ENCODE measurements around the gene MYCT1.

MYCT1 gene

DNA sequence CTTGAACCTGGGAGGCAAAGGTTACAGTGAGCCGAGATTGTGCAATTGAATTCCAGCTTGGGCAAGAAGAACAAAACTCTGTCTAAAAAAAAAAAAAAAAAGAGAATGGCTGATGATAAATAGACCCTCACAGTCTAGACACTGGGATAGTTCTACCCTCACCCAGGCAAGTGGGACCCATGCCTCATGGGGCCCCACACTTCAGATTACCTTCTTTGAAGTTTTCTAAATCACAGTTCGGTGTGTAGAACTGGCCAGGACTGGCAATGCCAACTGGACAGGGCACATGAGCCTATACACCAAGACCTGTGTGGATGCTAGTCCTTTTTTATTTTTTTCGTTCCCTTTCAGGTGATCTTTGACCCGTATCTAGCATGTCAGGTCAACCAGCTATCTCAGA, 28.6 kb downstream of the MYCT1 start:
- Histone ChIP-seq H3K27me3 (ENCODE audit: control insufficient read depth, insufficient read depth, low read length) (no peaks in the 10 kb centered on the region), H3K36me3 (ENCODE audit: insufficient read depth, low read length) (no peaks in the 10 kb centered on the region), H3K4me3 (ENCODE audit: low read length) (no peak overlapping the region), H3K9me3 (replicated peaks; ENCODE audit: low read length) (no peaks in the 10 kb centered on the region), H3K4me1 (ENCODE audit: control insufficient read depth, insufficient read depth, low read length) (no peaks in the 10 kb centered on the region), H3K9ac (ENCODE audit: low read depth, low read length) (no peak overlapping the region), H3K4me2 (ENCODE audit: low read length) (no peak overlapping the region)

GRCh38 chr6:152727507-152727906, 29.8 kb downstream of the MYCT1 start:
- Histone ChIP-seq H3K4me1 (ENCODE audit: control insufficient read depth, insufficient read depth, low read length) (no peaks in the 10 kb centered on the region), H3K36me3 (ENCODE audit: insufficient read depth, low read length) (no peaks in the 10 kb centered on the region), H3K9ac (ENCODE audit: low read depth, low read length) (no peak overlapping the region), H3K4me3 (ENCODE audit: low read length) (no peak overlapping the region), H3K27me3 (ENCODE audit: control insufficient read depth, insufficient read depth, low read length) (no peaks in the 10 kb centered on the region), H3K9me3 (replicated peaks; ENCODE audit: low read length) (no peaks in the 10 kb centered on the region), H3K4me2 (ENCODE audit: low read length) (no peak overlapping the region)

- no peaks in the 10 kb centered on the region for H3K36me3 ChIP-seq (ENCODE audit: insufficient read depth, low read length)
- H3K9ac ChIP-seq (ENCODE audit: low read depth, low read length): no peak overlapping the region
- H3K4me2 ChIP-seq (ENCODE audit: low read length): no peak overlapping the region
- no peak overlapping the region for H3K4me3 ChIP-seq (ENCODE audit: low read length)
- H3K4me1 ChIP-seq (ENCODE audit: control insufficient read depth, insufficient read depth, low read length): no peaks in the 10 kb centered on the region
- H3K9me3 ChIP-seq (replicated peaks; ENCODE audit: low read length): no peaks in the 10 kb centered on the region
- H3K27me3 ChIP-seq (ENCODE audit: control insufficient read depth, insufficient read depth, low read length): no peaks in the 10 kb centered on the region
These were observed 36.9 kb downstream of the MYCT1 start for GRCh38 chr6:152734630-152735029.

DNA sequence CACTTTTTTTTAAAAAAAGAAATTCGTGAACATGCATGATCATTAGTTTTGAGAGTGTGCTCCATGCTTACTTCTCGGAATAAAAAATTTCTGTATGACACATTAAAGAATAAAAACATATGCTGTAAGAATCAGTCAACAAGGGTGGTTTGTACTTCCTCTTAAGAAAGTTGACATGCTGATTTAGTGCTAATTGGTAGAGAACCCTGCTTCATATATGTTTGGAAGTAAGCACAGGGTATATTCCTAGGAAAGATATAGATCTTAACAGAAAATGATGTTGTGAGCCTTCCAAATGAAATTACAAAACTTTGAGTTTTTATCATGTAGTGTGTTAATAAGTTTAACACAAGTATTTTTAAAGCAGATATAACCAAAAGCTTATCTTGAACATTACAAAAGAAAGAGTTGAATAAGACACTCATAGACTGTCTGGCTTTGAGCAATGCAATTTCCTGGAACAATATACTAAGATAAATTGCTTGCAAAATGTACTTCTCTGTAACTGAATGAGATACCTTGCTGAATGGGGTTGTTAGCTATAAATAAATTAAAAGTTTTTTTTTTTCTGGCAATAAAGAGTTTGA, 39.1 kb downstream of the MYCT1 start:
- H3K9me3 ChIP-seq (replicated peaks; ENCODE audit: low read length): no peaks in the 10 kb centered on the region
- H3K4me1 ChIP-seq (ENCODE audit: control insufficient read depth, insufficient read depth, low read length): no peaks in the 10 kb centered on the region
- no peak overlapping the region for H3K4me3 ChIP-seq (ENCODE audit: low read length)
- no peak overlapping the region for H3K4me2 ChIP-seq (ENCODE audit: low read length)
- no peak overlapping the region for H3K9ac ChIP-seq (ENCODE audit: low read depth, low read length)
- H3K36me3 ChIP-seq (ENCODE audit: insufficient read depth, low read length): no peaks in the 10 kb centered on the region
- H3K27me3 ChIP-seq (ENCODE audit: control insufficient read depth, insufficient read depth, low read length): no peaks in the 10 kb centered on the region

DNA sequence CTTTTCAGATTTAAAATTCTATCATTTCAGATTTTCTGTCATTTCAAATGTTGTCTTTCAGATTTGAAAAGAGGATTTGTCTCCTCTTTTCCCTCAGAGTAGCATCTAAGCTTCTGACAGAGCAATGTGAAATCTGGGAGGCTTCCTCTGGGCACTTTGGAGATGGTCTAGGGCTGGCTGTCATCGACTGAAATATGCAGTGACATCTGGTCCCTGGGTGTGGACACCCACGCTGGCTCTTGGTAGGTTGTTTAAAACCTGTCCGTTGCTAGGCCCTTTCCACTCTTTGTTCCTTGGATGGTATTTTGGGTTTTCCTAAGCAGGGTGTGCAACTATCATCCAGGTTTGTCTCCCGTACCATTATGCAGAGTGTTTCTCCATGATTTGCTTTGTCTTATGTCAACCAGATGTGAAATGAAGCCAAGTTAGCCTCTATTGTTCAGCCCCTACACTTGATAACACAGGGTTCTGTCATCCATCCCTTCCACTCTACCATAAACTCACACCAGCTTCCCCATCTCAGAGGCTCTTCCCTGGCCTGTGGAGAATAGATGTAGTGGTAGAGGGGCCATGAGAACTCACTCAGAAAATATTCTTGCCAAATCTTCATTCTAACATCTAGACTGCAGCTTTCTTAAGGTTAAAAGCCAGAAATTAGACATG, 47.9 kb downstream of the MYCT1 start:
- Histone ChIP-seq H3K9ac (ENCODE audit: low read depth, low read length) (no peak overlapping the region), H3K9me3 (replicated peaks; ENCODE audit: low read length) (no peaks in the 10 kb centered on the region), H3K4me1 (ENCODE audit: control insufficient read depth, insufficient read depth, low read length) (no peaks in the 10 kb centered on the region), H3K4me2 (ENCODE audit: low read length) (no peak overlapping the region), H3K4me3 (ENCODE audit: low read length) (no peak overlapping the region), H3K36me3 (ENCODE audit: insufficient read depth, low read length) (no peaks in the 10 kb centered on the region), H3K27me3 (ENCODE audit: control insufficient read depth, insufficient read depth, low read length) (no peaks in the 10 kb centered on the region)

DNA sequence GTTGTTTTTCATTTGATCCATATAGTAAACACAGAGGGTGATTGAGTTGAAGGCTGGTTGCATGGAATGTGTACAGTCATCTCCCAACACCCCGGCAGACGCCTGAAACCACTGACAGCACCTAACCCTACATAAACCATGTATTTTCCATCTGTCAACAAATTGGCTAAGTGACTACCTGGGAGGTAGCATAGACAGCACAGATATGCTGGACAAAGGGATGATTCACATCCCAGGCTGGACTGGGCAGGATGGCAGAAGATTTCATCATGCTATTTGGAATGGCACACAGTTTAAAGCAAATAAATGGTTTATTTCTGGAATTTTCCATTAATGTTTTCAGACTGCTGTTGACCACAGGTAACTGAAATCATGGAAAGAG, 48.5 kb downstream of the MYCT1 start:
- H3K27me3 ChIP-seq (ENCODE audit: control insufficient read depth, insufficient read depth, low read length): no peaks in the 10 kb centered on the region
- no peaks in the 10 kb centered on the region for H3K36me3 ChIP-seq (ENCODE audit: insufficient read depth, low read length)
- no peak overlapping the region for H3K4me3 ChIP-seq (ENCODE audit: low read length)
- H3K4me1 ChIP-seq (ENCODE audit: control insufficient read depth, insufficient read depth, low read length): no peaks in the 10 kb centered on the region
- H3K9me3 ChIP-seq (replicated peaks; ENCODE audit: low read length): no peaks in the 10 kb centered on the region
- H3K4me2 ChIP-seq (ENCODE audit: low read length): no peak overlapping the region
- no peak overlapping the region for H3K9ac ChIP-seq (ENCODE audit: low read depth, low read length)

DNA sequence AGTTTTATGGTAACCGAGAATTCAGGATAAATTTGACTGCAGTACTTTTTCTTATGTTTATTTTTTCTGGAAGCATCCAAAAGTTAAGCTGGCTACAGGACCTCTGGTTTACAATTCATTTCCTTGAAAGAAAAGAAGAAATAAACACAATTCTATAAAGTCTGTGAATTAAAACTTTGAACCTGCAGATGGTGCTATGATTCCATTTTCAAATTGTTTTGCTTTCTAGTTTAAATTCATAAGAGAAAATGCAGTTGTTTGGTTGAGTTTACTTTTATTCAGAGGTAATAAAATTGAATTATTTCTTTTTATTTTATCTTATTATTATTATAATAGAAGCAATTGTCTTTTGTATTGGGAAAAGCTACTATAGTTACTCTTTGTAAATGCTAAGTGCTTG, 51.1 kb downstream of the MYCT1 start:
- H3K9ac ChIP-seq (ENCODE audit: low read depth, low read length): no peak overlapping the region
- no peaks in the 10 kb centered on the region for H3K36me3 ChIP-seq (ENCODE audit: insufficient read depth, low read length)
- no peaks in the 10 kb centered on the region for H3K27me3 ChIP-seq (ENCODE audit: control insufficient read depth, insufficient read depth, low read length)
- no peaks in the 10 kb centered on the region for H3K9me3 ChIP-seq (replicated peaks; ENCODE audit: low read length)
- H3K4me2 ChIP-seq (ENCODE audit: low read length): no peak overlapping the region
- H3K4me3 ChIP-seq (ENCODE audit: low read length): no peak overlapping the region
- H3K4me1 ChIP-seq (ENCODE audit: control insufficient read depth, insufficient read depth, low read length): no peaks in the 10 kb centered on the region

- Histone ChIP-seq H3K27me3 (ENCODE audit: control insufficient read depth, insufficient read depth, low read length) (no peaks in the 10 kb centered on the region), H3K4me2 (ENCODE audit: low read length) (no peak overlapping the region), H3K9ac (ENCODE audit: low read depth, low read length) (no peak overlapping the region), H3K36me3 (ENCODE audit: insufficient read depth, low read length) (no peaks in the 10 kb centered on the region), H3K4me1 (ENCODE audit: control insufficient read depth, insufficient read depth, low read length) (no peaks in the 10 kb centered on the region), H3K9me3 (replicated peaks; ENCODE audit: low read length) (no peaks in the 10 kb centered on the region), H3K4me3 (ENCODE audit: low read length) (no peak overlapping the region)
These were observed 51.6 kb downstream of the MYCT1 start for GRCh38 chr6:152749336-152749735.

- Histone ChIP-seq H3K9ac (ENCODE audit: low read depth, low read length) (no peak within 1 kb of the TSS), H3K9me3 (replicated peaks; ENCODE audit: low read length) (no peaks in the 10 kb centered on the region), H3K27me3 (ENCODE audit: control insufficient read depth, insufficient read depth, low read length) (no peaks in the 10 kb centered on the region), H3K4me2 (ENCODE audit: low read length) (no peak within 1 kb of the TSS), H3K4me1 (ENCODE audit: control insufficient read depth, insufficient read depth, low read length) (no peaks in the 10 kb centered on the region), H3K4me3 (ENCODE audit: low read length) (no peak within 1 kb of the TSS), H3K36me3 (ENCODE audit: insufficient read depth, low read length) (no peaks in the 10 kb centered on the region)
These were observed 53.0 kb downstream of the MYCT1 start, which contains the start of gene VIP for GRCh38 chr6:152750694-152751093. TSS of gene VIP (plus strand) at chr6:152750797. CDS start at chr6:152752178, 1,381 bp downstream.

- H3K4me1 ChIP-seq (ENCODE audit: control insufficient read depth, insufficient read depth, low read length): no peaks in the 10 kb centered on the region
- H3K9me3 ChIP-seq (replicated peaks; ENCODE audit: low read length): no peaks in the 10 kb centered on the region
- H3K4me3 ChIP-seq (ENCODE audit: low read length): no peak overlapping the region
These were observed 67.6 kb downstream of the MYCT1 start for GRCh38 chr6:152765331-152765730.

DNA sequence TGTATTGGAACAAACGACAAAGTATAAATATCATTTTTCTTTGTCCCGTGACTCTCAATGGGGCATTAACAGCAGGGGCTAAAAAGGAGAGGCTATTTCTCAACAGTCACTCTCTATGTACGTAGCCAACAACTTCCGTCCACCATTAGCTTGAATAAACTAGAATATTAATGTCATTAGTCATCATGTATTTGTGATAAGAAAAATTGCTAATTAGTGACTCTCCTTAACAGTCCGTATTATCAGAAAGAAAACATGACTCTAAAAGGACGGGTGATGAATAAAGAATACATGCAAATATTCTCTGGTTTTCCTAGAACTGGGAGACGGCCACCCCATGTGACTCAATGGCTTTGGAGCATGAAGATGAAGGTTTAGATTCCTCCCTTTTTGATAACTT, 71.5 kb downstream of the MYCT1 start:
- peaks cover 3% of the 10 kb centered on the region for H3K27me3 ChIP-seq (ENCODE audit: control insufficient read depth, insufficient read depth, low read length)
- H3K4me3 ChIP-seq (ENCODE audit: low read length): no peak overlapping the region
- H3K4me1 ChIP-seq (ENCODE audit: control insufficient read depth, insufficient read depth, low read length): no peaks in the 10 kb centered on the region
- no peak overlapping the region for H3K4me2 ChIP-seq (ENCODE audit: low read length)
- H3K36me3 ChIP-seq (ENCODE audit: insufficient read depth, low read length): no peaks in the 10 kb centered on the region
- no peak overlapping the region for H3K9ac ChIP-seq (ENCODE audit: low read depth, low read length)
- H3K9me3 ChIP-seq (replicated peaks; ENCODE audit: low read length): no peaks in the 10 kb centered on the region

More at GRCh38 chr6:152765331-152765730, 67.6 kb downstream of the MYCT1 start:
- H3K4me2 ChIP-seq (ENCODE audit: low read length): no peak overlapping the region
- H3K27me3 ChIP-seq (ENCODE audit: control insufficient read depth, insufficient read depth, low read length): peaks cover 3% of the 10 kb centered on the region
- no peaks in the 10 kb centered on the region for H3K36me3 ChIP-seq (ENCODE audit: insufficient read depth, low read length)
- H3K9ac ChIP-seq (ENCODE audit: low read depth, low read length): no peak overlapping the region

- Histone ChIP-seq H3K4me2 (ENCODE audit: low read length) (no peak overlapping the region), H3K4me1 (ENCODE audit: control insufficient read depth, insufficient read depth, low read length) (no peaks in the 10 kb centered on the region), H3K36me3 (ENCODE audit: insufficient read depth, low read length) (no peaks in the 10 kb centered on the region), H3K9me3 (replicated peaks; ENCODE audit: low read length) (no peaks in the 10 kb centered on the region), H3K4me3 (ENCODE audit: low read length) (no peak overlapping the region), H3K9ac (ENCODE audit: low read depth, low read length) (no peak overlapping the region), H3K27me3 (ENCODE audit: control insufficient read depth, insufficient read depth, low read length) (peaks cover 3% of the 10 kb centered on the region)
These were observed 72.3 kb downstream of the MYCT1 start for GRCh38 chr6:152769993-152770392.
